ENCODE measurements around the gene EXD3.
"Not testable (repeated sequence)": the region's sequence is repeated elsewhere in the genome, so short reads cannot be mapped to it uniquely, and the experiment has no call there.

The EXD3 gene

GRCh38 chr9:137411260-137411644 lies 11.7 kb downstream of the EXD3 start:
- DNase-seq (ENCODE audit: low spot score), result no peak

DNA sequence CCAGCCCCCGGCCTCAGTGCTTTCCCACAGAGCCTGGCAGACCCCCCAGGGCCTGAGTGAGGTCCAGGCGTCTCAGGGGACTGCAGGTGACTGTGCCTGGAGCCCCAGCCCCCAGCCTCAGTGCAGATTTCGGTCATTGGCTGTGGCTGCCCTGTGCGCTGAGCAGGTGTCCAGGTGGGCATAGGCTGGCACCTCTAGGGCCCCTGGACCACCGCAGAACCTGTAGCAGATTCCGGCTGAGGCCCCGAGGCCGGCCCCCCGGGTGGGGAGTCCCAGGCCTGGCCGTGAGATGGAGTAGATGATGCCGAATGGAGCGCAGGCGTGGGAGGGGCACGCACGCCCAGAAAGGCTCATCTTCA lies 12.1 kb downstream of the EXD3 start:
- DNase-seq (ENCODE audit: low spot score), result no peak

GRCh38 chr9:137410236-137410890 lies 12.6 kb downstream of the EXD3 start:
- not testable (repeated sequence) for DNase-seq (ENCODE audit: low spot score)

DNA sequence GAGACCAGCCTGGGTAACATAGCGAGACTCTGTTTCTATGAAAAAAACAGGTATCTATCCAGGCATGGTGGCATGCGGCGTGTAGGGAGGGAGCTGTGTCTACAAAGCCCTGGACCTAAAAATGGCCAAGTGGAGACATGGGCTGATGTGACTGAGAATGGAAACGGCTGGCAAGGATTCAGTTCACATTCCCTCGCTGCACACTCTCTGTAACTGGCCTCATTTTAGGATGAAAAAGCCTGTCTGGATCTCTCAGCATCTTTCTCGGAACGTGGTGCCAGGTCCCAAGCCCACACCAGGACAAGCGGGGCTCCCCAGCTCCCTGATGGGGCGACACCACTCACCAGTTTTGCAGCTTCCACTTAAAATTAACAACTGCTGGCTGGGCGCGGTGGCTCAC lies 13.4 kb downstream of the EXD3 start:
- DNase-seq (ENCODE audit: low spot score), result no peak

DNA sequence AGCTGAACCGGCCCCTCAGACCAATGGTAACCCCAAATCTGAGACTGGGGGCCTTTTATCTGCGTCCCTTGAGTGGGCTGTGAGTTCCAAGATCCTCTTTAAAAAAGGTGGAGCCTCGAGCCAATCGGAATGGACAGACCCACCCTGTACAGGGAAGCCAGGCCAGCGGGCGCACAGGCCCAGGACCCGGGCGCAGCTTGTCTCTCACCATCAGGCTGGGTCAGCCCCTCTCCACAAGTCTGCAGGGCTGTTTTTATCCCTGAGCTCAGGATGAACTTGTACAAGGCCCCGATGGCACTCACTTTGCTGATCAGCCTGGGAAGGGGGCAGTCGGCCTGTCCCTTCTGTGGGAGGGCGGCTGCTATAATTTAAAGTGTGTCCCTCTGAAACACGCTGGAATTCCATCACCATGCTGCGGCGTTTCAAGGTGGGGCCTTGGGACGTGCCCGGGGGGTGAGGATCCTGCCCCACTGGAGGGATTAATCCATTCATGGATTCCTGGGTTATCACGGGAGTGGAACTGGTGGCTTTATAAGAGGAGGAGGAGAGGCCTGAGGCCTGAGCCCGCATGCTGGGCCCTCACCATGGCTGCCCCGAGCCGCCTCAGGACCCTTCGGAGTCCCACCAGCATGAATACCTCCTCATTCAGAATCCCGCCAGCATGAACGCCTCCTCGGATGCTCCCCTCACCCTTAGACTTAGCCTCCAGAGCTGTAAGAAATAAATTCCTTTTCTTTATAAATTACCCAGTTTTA lies 14.1 kb downstream of the EXD3 start:
- DNase-seq (ENCODE audit: low spot score), result no peak

GRCh38 chr9:137407590-137408300 lies 15.2 kb downstream of the EXD3 start:
- DNase-seq (ENCODE audit: low spot score), result no peak

- no peak for DNase-seq (ENCODE audit: low spot score)
These were observed 15.9 kb downstream of the EXD3 start for GRCh38 chr9:137406876-137407589.

DNA sequence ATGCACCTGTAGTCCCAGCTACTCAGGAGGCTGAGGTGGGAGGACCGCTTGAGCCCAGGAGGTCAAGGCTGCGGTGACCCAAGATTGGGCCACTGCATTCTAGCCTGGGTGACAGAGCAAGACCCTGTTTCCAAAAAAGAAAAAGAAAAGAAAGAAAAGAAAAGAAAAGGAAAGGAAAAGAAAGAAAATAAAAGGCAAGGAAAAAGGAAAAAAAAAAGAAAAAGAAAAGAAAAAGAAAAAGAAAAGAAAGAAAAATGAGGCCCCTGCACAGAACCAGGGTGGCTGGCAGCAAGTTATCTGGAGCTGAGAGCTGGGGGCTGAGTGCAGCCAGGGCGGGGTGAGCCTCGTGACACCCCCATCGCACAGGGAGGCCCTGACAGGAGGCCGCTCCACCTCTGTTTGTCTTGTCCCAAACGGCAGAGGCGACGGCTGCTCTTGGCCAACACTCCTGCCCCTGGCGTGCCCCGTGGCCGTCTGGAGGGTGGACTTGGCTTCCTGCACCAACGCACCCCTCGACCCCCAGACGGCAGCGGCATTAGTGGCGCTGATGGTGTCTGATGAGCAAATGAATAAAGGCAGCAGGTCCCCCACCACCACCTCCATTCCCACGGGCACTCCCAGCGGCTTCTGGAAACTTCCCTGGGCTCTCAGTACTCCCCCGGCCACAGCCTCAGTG lies 16.7 kb downstream of the EXD3 start:
- DNase-seq (ENCODE audit: low spot score), result no peak

DNA sequence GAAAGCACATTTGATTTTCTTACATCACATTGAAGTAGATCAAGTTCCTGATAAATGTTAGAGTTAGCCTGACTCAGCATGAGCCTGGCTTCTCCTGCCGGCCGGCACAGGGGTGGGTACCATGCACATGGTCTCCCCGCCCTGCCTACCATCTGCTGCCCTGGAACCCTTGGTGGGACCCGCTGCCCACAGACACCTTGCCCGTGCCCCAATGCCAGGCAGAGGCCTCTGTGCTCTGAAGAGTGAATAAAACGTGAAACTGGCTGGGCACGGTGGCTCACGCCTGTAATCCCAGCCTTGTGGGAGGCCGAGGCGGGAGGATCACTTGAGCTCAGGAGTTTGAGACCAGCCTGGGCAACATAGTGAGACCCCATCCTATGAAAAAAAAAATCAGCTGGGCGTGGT lies 17.3 kb downstream of the EXD3 start:
- DNase-seq (ENCODE audit: low spot score), result no peak

DNA sequence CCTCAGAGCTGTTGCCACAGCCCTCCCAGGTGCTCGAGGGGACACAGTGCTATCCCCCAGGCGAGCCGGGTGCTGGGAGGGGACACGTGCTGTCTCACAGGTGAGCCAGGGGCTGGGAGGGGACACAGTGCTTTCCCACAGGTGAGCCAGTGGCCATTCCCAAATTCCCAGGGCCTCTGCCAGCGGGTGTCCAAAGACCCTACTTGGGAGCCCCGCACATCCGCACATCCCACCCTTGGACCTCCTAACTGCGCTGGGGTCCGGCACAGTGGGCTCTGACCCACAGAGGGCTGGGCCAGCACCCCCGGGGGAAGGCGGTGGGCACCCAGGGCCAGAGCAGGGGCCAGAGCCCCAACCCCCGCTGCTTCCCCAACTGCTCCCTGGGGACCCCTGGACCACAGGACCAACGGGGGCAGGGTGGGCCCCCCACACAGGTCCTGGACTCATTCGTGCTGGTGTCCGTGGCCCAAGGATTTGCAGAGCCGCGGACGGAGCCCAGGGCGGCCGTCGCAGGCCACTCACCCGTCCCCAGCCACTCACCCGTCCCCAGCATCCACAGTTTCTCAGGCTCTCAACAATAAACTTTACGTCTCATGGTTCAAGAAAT lies 17.9 kb downstream of the EXD3 start:
- DNase-seq (ENCODE audit: low spot score), result no peak

- no peak for DNase-seq (ENCODE audit: low spot score)
These were observed 19.7 kb downstream of the EXD3 start for GRCh38 chr9:137403269-137403668.

DNA sequence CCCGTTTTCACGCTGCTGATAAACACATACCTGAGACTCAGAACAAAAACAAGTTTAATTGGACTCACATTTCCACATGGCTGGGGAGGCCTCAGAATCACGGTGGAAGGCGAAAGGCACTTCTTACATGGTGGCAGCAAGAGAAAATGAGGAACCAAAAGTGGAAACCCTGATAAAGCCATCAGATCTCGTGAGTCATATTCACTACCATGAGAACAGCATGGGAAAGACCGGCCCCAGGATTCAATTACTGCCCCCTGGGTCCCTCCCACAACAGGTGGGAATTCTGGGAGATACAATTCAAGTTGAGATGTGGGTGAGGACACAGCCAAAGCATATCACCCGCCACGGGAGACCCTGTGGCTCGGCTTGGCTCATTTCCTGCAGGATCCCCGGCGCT lies 20.2 kb downstream of the EXD3 start:
- DNase-seq (ENCODE audit: low spot score), result no peak

- no peak for DNase-seq (ENCODE audit: low spot score)
These were observed 24.1 kb downstream of the EXD3 start for GRCh38 chr9:137398561-137399468.

GRCh38 chr9:137397675-137398423 lies 25.1 kb downstream of the EXD3 start:
- no peak for DNase-seq (ENCODE audit: low spot score)

DNA sequence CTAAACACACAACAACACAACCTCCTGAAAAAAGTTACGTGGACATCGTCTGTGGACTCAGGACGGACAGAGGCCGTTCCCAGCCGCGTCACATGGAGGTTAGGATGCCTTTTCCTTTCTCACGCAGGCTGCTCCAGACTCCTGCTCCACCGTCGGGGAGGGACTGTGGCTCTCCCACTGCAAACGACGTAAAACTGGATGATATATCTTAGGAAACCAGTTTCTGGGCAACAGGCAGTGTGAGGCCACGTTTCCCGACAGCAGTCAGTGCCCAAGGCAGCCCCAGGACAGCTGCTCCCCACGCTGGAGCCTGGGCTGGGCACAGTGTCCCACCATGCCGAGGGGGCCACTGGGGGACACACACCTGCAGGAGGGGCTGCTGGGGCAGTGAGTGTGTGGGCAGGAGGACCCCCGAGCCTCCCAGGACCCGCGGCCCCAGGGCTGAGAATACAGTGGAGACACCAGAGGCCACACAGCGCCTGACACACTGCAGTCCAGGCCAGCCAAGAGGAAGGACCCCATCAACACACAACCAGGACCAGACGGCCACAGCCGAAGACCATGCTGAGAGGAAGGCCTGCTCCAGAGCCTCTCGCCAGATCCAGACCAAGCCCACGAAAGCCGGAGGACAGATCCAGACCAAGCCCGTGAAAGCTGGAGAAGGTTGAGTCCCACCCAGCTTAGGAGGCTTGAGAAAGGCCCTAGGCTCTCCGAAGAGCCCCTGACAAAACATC lies 26.2 kb downstream of the EXD3 start:
- no peak for DNase-seq (ENCODE audit: low spot score)

- no peak for DNase-seq (ENCODE audit: low spot score)
These were observed 26.7 kb downstream of the EXD3 start for GRCh38 chr9:137396227-137396626.

- no peak for DNase-seq (ENCODE audit: low spot score)
These were observed 27.3 kb downstream of the EXD3 start for GRCh38 chr9:137395666-137396010.

DNA sequence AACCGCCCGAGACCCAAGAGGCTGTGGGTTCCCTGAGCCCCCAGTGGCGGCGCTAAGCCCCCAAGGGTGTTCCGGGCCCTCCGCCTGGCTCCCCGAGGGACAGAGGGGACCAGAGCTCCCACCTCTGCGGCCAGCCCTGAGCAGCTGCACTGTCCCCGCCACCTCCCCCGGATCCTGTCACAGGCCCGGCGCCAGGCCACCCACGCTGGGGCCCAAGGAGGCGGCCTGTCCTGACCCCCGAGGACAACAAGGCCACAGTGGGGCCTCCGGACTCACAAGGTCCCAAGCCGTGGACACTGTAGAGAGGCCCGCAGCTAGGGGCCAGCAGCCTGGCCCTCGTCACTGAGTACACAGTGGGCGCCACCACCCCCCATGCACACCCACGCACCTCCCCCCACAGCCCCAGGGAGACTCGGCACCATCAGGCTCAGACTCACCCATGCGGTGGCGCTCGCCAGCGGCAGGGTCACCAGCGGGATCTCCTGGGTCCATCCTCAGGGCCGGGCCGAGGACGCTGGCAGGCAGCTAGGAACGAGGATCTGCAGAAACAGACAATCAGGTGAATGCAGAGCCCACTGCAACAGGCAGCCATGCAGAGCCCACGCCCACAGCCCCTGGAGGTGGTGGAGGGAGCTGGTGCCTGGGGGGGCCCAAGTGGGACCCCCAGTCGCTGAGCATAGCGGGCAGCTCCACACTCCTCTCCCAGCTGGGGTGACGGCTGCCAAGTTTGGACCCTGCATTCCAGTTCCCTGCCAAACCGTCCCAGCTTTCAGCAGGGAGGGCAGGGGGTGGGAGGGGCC lies 27.9 kb downstream of the EXD3 start:
- no peak for DNase-seq (ENCODE audit: low spot score)
